DMS153 treated with DMSO at 0.1 percent for 48 hours (cell line): ENCODE results near the gene C1orf146.
"Not testable (repeated sequence)": the region's sequence is repeated elsewhere in the genome, so short reads cannot be mapped to it uniquely, and the experiment has no call there.

Experiments used
- DNase-seq: peaks from one replicate; lab custom pipeline; 2025; ENCODE audit not compliant: unreplicated experiment; lab: John Stamatoyannopoulos, UW

The C1orf146 gene

GRCh38 chr1:92273039-92273438 is 55.3 kb downstream of the C1orf146 start:
- DNase-seq = no peak

GRCh38 chr1:92274939-92275338 is 57.2 kb downstream of the C1orf146 start:
- DNase-seq = no peak

- no peak for DNase-seq
Observed at GRCh38 chr1:92276082-92276481, 58.4 kb downstream of the C1orf146 start.

GRCh38 chr1:92277105-92277723 is 59.5 kb downstream of the C1orf146 start:
- DNase-seq = no peak

GRCh38 chr1:92279781-92280180 is 62.1 kb downstream of the C1orf146 start:
- DNase-seq = not testable (repeated sequence)

GRCh38 chr1:92281411-92281810 is 63.7 kb downstream of the C1orf146 start:
- DNase-seq = not testable (repeated sequence)

- DNase-seq = peak; percentile 32
Observed at GRCh38 chr1:92291372-92291999, 73.8 kb downstream of the C1orf146 start.
